SK-N-SH treated with all-trans-retinoic acid at 6 μM for 48 hours (cell line): ENCODE results near the gene PARVB.

Source experiments
- ATAC-seq: fragments of 200-7000 bp; cut with Tn5 transposase; 3 replicates; pipeline ENCODE4 v1.9.1; 2020; ENCODE audit warnings: mild to moderate bottlenecking, moderate library complexity
- ARNTL ChIP-seq: fragments of 450-650 bp; formaldehyde crosslinking; IDR thresholded peaks from 2 replicates; pipeline ENCODE4 v1.5.0; 2020; ENCODE audit warnings: low read depth, mild to moderate bottlenecking, moderate library complexity, borderline replicate concordance
- BACH2 ChIP-seq: fragments of 250-450 bp; sonication (Bioruptor Pico); IDR thresholded peaks from 2 replicates; pipeline ENCODE4 v1.9.0; 2021; ENCODE audit warnings: mild to moderate bottlenecking, borderline replicate concordance
- CREB5 ChIP-seq: fragments of 250-450 bp; sonication (Bioruptor Pico); IDR thresholded peaks from 2 replicates; pipeline ENCODE4 v1.5.1; 2020; ENCODE audit warnings: low read depth, mild to moderate bottlenecking, moderate library complexity
- CSDC2 ChIP-seq: fragments of 250-450 bp; sonication (Bioruptor Pico); IDR thresholded peaks from 2 replicates; pipeline ENCODE4 v1.5.0; 2020; ENCODE audit warnings: mild to moderate bottlenecking, moderate library complexity
- CSRNP3 ChIP-seq: fragments of 250-450 bp; sonication (Bioruptor Pico); IDR thresholded peaks from 2 replicates; pipeline ENCODE4 v1.5.1; 2021; ENCODE audit warnings: mild to moderate bottlenecking, moderate library complexity
- ESRRG ChIP-seq: fragments of 250-450 bp; sonication (Bioruptor Pico); IDR thresholded peaks from 2 replicates; pipeline ENCODE4 v1.6.1; 2021; ENCODE audit warnings: mild to moderate bottlenecking
- GLIS3 ChIP-seq: fragments of 250-450 bp; sonication (Bioruptor Pico); IDR thresholded peaks from 2 replicates; pipeline ENCODE4 v1.5.0; 2020; ENCODE audit warnings: mild to moderate bottlenecking, moderate library complexity
- ISL1 ChIP-seq: fragments of 250-450 bp; sonication (Bioruptor Pico); IDR thresholded peaks from 2 replicates; pipeline ENCODE4 v2.1.2; 2022; ENCODE audit warnings: mild to moderate bottlenecking, moderate library complexity
- OSR1 ChIP-seq: fragments of 250-450 bp; sonication (Bioruptor Pico); IDR thresholded peaks from 2 replicates; pipeline ENCODE4 v1.8.0; 2022; ENCODE audit warnings: moderate library complexity, mild to moderate bottlenecking, inconsistent platforms
- PATZ1 ChIP-seq: fragments of 250-450 bp; sonication (Bioruptor Pico); IDR thresholded peaks from 2 replicates; pipeline ENCODE4 v1.8.0; 2020; ENCODE audit warnings: mild to moderate bottlenecking, moderate library complexity, borderline replicate concordance
- POU6F1 ChIP-seq: fragments of 250-450 bp; sonication (Bioruptor Pico); IDR thresholded peaks from 2 replicates; pipeline ENCODE4 v1.8.0; 2021; ENCODE audit warnings: low read depth, mild to moderate bottlenecking, moderate library complexity, borderline replicate concordance
- PPARA ChIP-seq: fragments of 250-450 bp; sonication (Bioruptor Pico); IDR thresholded peaks from 2 replicates; pipeline ENCODE4 v1.5.0; 2020; ENCODE audit warnings: mild to moderate bottlenecking, borderline replicate concordance
- RARB ChIP-seq: fragments of 250-450 bp; sonication (Bioruptor Pico); IDR thresholded peaks from 2 replicates; pipeline ENCODE4 v1.8.0; 2021; ENCODE audit warnings: mild to moderate bottlenecking, moderate library complexity
- SNAI2 ChIP-seq: fragments of 250-450 bp; sonication (Bioruptor Pico); IDR thresholded peaks from 2 replicates; pipeline ENCODE4 v1.5.0; 2020; ENCODE audit warnings: mild to moderate bottlenecking, moderate library complexity
- TCF4 ChIP-seq: fragments of 250-450 bp; sonication (Bioruptor Pico); IDR thresholded peaks from 2 replicates; pipeline ENCODE4 v1.8.0; 2021; ENCODE audit warnings: mild to moderate bottlenecking, moderate library complexity, borderline replicate concordance
- TOX ChIP-seq: fragments of 250-450 bp; sonication (Bioruptor Pico); IDR thresholded peaks from 2 replicates; pipeline ENCODE4 v1.8.0; 2021; ENCODE audit warnings: mild to moderate bottlenecking, moderate library complexity, borderline replicate concordance
- TSHZ2 ChIP-seq: fragments of 250-450 bp; sonication (Bioruptor Pico); IDR thresholded peaks from 2 replicates; pipeline ENCODE4 v1.5.0; 2020; ENCODE audit warnings: mild to moderate bottlenecking, moderate library complexity
- ZFP3 ChIP-seq: fragments of 250-450 bp; sonication (Bioruptor Pico); IDR thresholded peaks from 2 replicates; pipeline ENCODE4 v1.5.0; 2020; ENCODE audit warnings: mild to moderate bottlenecking, moderate library complexity
- ZFP30 ChIP-seq: fragments of 450-650 bp; formaldehyde crosslinking; IDR thresholded peaks from 2 replicates; pipeline ENCODE4 v1.5.0; 2022; ENCODE audit warnings: mild to moderate bottlenecking, moderate library complexity
- ZNF565 ChIP-seq: fragments of 450-650 bp; formaldehyde crosslinking; conservative IDR thresholded peaks from 2 replicates; pipeline ENCODE4 v1.5.0; 2020; ENCODE audit warnings: low read depth, mild to moderate bottlenecking, moderate library complexity
- ZNF70 ChIP-seq: fragments of 450-650 bp; formaldehyde crosslinking; IDR thresholded peaks from 2 replicates; pipeline ENCODE4 v1.5.0; 2020; ENCODE audit warnings: mild to moderate bottlenecking, moderate library complexity
- ZNF8 ChIP-seq: fragments of 450-650 bp; formaldehyde crosslinking; IDR thresholded peaks from 2 replicates; pipeline ENCODE4 v1.5.0; 2020; ENCODE audit warnings: mild to moderate bottlenecking, moderate library complexity

PARVB gene

GRCh38 chr22:44018594-44018993 is 5.5 kb upstream of the PARVB start:
- ATAC-seq = no peak
- TF ChIP-seq BACH2 (CRISPR knock-in tag) = no peak
- TF ChIP-seq ISL1 (CRISPR knock-in tag) = no peak
- TF ChIP-seq ZFP30 (CRISPR knock-in tag) = no peak
- no peak for TF ChIP-seq ZNF70 (CRISPR knock-in tag)
- no peak for TF ChIP-seq CREB5 (CRISPR knock-in tag)
- no peak for TF ChIP-seq ARNTL (CRISPR knock-in tag)
- no peak for TF ChIP-seq CSDC2
- TF ChIP-seq PPARA (CRISPR knock-in tag) = no peak
- no peak for TF ChIP-seq PATZ1 (CRISPR knock-in tag)
- no peak for TF ChIP-seq OSR1 (CRISPR knock-in tag)

- no peak for ATAC-seq
- TF ChIP-seq ISL1 (CRISPR knock-in tag) (no peak), ZFP30 (CRISPR knock-in tag) (no peak), CSRNP3 (CRISPR knock-in tag) (no peak), BACH2 (CRISPR knock-in tag) (no peak), ZNF565 (no peak), ZNF8 (CRISPR knock-in tag) (no peak), SNAI2 (CRISPR knock-in tag) (no peak), TSHZ2 (CRISPR knock-in tag) (no peak), CSDC2 (no peak), CREB5 (CRISPR knock-in tag) (no peak), ARNTL (CRISPR knock-in tag) (no peak), RARB (CRISPR knock-in tag) (no peak), TCF4 (CRISPR knock-in tag) (no peak), POU6F1 (CRISPR knock-in tag) (no peak), ESRRG (CRISPR knock-in tag) (no peak), ZFP3 (CRISPR knock-in tag) (no peak)
Observed at GRCh38 chr22:44019416-44019815, 4.7 kb upstream of the PARVB start.

GRCh38 chr22:44019846-44020245 is 4.3 kb upstream of the PARVB start:
- no peak for ATAC-seq
- TF ChIP-seq PATZ1 (CRISPR knock-in tag) = no peak
- TF ChIP-seq ZNF8 (CRISPR knock-in tag) = no peak
- no peak for TF ChIP-seq CSDC2
- TF ChIP-seq BACH2 (CRISPR knock-in tag) = no peak
- no peak for TF ChIP-seq ARNTL (CRISPR knock-in tag)
- TF ChIP-seq ZFP3 (CRISPR knock-in tag) = no peak
- TF ChIP-seq GLIS3 (CRISPR knock-in tag) = no peak
- TF ChIP-seq CSRNP3 (CRISPR knock-in tag) = no peak
- TF ChIP-seq SNAI2 (CRISPR knock-in tag) = no peak
- TF ChIP-seq TOX (CRISPR knock-in tag) = no peak
- no peak for TF ChIP-seq TCF4 (CRISPR knock-in tag)
- TF ChIP-seq ISL1 (CRISPR knock-in tag) = no peak
